Testis (tissue), 2 donors: ENCODE data around the gene CST6.

ENCODE experiments used
- CTCF ChIP-seq, 3 experiments: fragments of 450-650 bp in 2 of 3; fragments of 200-600 bp in 1 of 3; sonication (generic) in 1 of 3; IDR thresholded peaks; one replicate each; pipeline ENCODE4 v1.5.1; 2016 to 2019; ENCODE audit warnings: antibody characterized with exemption in 3 of 3, mild to moderate bottlenecking in 2 of 3, moderate library complexity in 1 of 3
- POLR2A ChIP-seq: fragments of 450-650 bp; IDR thresholded peaks from one replicate; pipeline ENCODE4 v1.6.1; 2017; ENCODE audit warnings: antibody characterized with exemption, mild to moderate bottlenecking, moderate library complexity

GRCh38 chr11:65983589-65983987 lies 28.2 kb upstream of the CST6 start:
- TF ChIP-seq CTCF (IDR thresholded peaks at IDR 0.05) (no peak), POLR2A (no peak)
